Stimulated activated CD8-positive, alpha-beta memory T cell treated with anti-CD3 and anti-CD28 coated beads, Interleukin-7, amount 100 ng/mL, for 4 hours (primary cell): Measurements from ENCODE around the gene ZBTB20.
"Not testable (repeated sequence)": the region's sequence is repeated elsewhere in the genome, so short reads cannot be mapped to it uniquely, and the experiment has no call there.

Source experiments
- DNase-seq, 2 donors: peaks; one replicate each; pipeline ENCODE4 v3.0.0-alpha.2; 2020; ENCODE audit warnings: low read depth in 2 of 2

ZBTB20 gene

DNA sequence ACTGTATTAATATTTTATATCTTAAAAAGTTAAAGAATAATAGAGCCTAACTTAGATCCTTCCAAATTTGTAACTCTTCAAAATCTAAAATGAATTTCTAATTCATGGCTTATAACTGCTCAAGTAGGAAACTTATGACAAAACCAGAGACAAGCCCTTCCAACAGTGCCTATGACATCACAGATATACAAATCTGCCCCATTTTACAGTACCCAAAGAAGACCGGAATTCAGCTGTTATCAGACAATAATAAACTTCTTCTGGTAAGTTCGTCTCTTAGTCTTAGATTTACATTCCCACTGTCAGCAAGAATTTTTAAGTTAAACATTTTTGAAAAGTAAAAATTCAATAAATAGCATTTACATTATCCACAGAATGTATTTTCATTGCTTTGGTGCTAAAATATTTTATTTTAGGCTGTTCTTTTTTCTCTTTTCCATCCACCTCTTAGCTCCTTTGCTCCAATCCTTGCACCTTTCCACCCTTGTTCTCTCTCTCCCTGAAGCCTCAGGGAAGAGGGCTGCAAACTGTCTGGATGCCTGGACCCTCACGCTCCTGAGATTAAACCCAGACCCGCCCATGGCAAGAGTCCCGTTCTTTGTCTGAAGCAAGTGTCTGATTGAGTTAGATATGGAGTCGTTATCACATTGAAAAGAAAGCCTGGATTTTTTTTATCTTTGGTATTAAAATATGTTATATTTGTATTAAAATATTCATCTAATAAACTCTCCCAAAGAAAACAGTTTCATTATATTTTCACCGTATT, 312.7 kb downstream of the ZBTB20 start:
- DNase-seq: no peak

DNA sequence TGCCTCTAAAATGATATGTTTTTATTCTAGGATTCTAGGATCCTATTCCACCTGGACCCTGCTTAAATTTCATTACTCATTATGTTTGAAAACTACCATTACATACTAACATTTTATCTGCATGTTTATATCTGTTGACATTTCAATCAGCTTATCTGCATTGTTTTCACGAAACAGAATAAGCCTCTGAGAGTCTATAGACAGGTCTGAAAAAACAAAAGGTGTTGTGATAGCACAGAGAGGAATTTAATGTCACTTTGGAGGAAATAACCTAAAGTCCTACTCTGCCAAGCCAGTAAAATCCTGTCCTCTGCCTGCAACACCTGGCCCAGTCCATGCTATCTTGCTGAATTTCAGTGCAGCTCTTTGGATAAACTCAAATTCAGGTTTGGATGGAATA, 315.2 kb downstream of the ZBTB20 start:
- no peak for DNase-seq

DNA sequence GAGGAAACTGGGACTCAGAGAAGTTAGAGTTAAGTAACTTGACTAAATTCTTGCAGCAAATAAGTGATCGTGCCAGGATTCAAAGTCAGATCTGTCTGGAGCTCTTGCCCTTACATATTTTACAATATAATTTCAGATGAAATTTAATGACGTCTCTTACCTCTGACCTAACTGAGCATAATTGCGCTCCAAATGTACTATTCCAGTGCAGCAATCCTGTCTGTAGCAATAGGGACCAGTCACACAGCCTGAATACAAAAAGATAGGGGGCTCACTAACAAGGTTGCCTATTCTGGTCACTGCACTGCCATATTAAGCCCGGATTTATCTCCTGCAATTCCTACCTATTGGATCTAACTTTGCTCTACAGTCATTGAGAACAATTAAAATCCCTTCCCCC, 316.4 kb downstream of the ZBTB20 start:
- no peak for DNase-seq

DNA sequence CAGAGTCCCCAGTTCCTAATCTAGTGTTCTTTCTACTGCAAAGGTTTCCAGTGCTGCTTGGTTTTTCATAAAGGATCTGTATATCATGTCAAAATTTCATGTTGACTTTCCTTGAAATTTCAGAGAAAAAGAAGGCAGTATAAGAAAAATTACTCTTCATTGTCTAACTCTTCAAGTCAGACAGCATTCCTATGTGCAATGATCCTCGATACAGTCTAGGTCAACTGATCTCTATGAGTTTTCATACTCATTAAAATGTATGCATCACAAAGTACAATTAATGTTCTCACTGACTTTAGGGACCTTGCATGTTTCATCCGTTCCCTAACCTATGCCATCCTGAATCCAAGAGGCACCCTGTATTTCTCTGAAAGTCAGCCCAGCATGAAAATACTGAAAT, 317.3 kb downstream of the ZBTB20 start:
- DNase-seq: no peak

- no peak for DNase-seq
These were observed 319.6 kb downstream of the ZBTB20 start for GRCh38 chr3:114827495-114827894.

DNA sequence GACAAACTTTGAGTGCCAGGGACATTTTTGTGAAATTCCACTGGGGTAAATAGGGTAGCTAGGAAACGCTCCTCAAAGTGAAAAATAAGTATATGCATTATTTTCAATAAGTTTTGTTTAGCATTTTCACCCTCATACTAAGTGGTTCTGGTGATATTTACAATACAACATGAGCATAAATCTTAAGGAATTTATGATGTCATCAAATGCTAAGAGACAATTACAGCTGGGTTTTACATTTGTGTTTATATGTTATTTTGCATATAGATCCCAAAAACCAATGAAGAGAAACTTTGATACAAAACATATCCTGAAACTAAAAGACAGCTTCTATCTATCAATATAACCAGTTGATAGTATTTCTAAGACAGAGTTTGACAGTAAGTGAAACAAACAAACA, 323.1 kb downstream of the ZBTB20 start:
- DNase-seq: no peak

- no peak for DNase-seq
These were observed 324.0 kb downstream of the ZBTB20 start for GRCh38 chr3:114823061-114823460.

DNA sequence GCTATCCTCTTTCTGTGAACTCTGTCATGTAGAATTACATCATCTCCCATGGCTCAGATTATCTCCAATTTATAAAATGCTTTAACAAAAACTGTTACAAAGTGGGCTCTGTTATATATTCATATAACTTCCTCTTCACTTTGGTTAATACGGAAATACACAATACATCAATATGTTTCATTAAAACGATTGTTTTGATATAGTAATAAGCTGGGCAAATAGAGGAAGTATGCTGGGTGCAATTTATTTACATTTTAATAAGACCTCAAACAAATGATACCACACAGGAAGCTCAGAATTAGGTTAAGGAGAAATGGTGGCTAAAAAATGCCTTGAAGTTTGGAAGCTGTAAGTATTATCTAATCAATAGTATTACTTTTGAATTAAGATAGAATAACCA, 331.0 kb downstream of the ZBTB20 start:
- no peak for DNase-seq

DNA sequence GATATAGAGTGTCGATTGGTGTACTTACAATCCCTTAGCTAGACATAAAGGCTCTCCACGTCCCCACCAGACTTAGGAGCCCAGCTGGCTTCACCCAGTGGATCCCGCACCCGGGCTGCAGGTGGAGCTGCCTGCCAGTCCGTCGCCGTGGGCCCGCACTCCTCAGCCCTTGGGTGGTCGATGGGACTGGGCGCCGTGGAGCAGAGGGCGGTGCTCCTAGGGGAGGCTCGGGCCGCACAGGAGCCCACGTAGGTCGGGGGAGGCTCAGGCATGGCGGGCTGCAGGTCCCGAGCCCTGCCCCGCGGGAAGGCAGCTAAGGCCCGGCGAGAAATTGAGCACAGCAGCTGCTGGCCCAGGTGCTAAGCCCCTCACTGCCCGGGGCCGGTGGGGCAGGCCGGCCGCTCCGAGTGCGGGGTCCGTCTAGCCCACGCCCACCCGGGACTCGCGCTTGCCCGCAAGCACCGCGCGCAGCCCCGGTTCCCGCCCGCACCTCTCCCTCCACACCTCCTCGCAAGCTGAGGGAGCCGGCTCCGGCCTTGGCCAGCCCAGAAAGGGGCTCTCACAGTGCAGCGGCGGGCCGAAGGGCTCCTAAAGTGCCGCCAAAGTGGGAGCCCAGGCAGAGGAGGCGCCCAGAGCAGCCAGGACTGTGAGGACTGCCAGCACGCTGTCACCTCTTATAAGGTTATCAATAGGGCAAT, 334.4 kb downstream of the ZBTB20 start:
- not testable (repeated sequence) for DNase-seq

- DNase-seq: peak; percentile 6 to 10
These were observed 337.2 kb downstream of the ZBTB20 start for GRCh38 chr3:114809668-114810413.

DNA sequence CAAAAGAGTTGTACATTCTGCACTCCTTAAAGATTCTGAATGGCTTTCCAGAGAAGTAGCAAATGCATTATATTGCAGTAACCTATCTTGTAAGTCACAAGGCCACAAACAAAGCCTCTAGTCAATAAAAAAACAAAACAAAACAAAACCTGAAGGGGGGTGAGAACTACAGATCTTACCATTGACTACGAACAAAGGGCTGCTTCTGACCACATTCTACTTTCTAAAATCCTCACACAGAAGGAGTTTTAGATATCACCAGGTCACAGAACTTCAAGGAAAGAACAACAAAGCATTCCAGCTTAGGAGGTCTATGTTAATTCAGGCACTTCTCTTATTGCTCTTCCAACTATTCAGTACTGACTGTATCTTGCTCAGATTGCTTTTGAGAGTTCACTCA, 343.0 kb downstream of the ZBTB20 start:
- no peak for DNase-seq

DNA sequence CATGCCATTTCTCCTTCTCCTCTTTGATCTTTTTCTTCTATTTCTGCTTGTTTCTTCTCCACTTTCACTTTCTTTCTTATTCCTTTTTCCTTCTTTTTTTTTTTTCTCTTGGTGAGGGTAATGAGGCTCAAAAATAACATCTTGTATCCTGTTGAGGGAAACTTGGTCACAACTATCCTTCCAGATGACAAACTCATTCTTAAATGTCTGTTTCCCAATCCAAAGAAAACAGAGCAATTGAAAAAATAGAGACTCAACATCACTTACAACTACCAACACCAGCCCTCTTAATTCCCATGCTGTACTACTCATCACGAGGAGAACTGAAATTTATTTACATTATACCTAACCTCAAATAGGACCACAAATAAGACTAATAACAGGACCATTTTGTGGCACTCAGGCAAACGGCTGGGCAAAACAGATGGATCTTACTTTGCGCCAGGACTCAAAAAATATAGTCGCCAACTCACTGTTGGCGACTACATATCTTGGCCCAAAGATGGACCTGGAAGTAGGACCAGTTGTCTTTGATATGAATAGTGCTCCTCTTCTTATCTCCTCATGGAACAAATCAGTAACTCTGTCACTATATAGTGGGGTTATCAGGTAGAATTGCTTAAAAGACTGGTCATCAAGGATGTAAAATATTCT, 343.9 kb downstream of the ZBTB20 start:
- DNase-seq: no peak

- no peak for DNase-seq
These were observed 346.6 kb downstream of the ZBTB20 start for GRCh38 chr3:114800272-114801031.

DNA sequence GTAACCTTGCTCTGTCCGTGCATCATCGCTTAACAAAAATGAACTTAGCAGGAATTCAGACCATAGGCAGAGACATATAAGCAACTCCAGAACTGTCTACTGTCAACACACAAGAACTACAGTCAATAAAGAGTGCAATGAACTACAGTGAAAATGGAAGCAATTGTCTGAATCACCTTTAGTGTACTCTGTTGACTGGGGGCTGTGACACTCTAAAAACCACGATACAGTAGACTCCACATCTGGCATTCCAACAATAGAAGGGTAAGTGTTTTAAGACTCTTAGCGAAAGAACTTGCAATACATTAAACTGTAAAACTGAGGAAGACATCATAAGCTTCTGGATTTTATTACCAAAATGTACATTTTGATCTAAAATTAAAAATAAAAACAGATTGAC, 347.3 kb downstream of the ZBTB20 start:
- DNase-seq: no peak

GRCh38 chr3:114796796-114797195, 350.3 kb downstream of the ZBTB20 start:
- no peak for DNase-seq

DNA sequence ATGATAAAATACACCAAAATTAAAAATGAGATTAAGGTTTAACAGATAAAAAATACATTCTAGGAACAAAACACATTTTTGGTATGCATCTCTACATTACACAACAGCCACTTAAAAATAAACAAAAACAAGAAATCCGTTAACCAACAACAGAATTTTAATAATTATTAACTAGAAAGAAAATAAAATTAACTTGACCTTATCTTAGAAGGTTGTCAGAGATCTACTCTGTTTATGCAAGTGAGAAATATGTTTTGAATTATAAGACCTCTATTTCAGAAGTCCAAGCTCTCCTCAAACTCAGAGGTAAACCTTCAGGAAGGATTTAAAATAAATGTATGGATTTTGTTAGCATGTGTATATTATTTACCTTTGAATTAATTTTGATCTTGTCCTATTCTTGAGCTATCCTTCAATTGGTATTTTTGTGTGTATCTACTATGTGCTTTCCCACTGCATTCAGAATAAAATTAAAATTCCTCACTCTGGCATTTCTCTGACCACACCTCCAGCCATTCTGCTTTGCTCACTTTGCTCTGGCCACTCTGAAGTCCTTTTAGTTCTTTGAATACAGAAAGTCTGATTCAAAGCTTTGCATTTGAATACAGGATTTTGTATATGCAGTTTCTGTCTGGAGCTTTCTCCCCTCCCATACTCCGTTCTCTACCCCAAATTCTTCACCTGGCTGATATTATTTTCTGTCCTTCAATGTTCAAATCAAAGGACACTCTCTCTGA, 352.0 kb downstream of the ZBTB20 start:
- DNase-seq: no peak

GRCh38 chr3:114792159-114792918, 354.7 kb downstream of the ZBTB20 start:
- DNase-seq: no peak

DNA sequence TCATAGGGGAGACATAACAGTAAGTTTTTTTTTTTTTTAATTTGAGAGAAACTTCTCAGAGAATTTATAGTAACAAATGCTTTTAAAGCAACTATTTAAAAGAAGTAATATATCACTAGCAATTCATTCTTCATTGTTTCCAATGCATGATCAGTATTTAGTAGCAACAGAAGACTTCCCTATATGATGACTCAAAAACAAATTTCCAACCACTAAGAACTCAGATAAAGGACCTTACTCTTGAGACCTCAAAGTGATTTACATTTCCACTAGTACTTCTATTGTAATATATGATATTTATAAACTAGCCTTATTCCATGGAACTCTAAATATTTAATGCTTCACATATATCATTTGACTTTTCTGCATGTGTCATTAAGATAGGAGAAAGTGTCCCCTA, 356.3 kb downstream of the ZBTB20 start:
- DNase-seq: no peak

DNA sequence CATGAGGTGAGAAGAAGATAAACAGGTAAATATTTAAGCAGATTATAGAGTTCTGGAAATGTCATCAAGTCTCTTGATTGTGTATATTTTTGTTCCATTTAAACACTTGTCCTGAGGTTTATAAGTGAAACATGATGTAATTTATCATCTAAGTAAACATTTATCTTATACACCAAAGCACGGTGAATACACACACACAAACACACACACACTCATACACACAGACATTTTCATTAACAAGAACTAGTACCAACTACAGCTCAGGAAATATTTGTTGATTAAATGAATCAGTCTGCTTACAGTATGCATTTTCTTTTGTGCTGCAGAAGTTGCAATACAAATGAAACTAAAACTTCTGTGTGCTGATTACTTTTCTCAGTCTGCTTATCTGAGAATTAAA, 357.3 kb downstream of the ZBTB20 start:
- DNase-seq: no peak

- no peak for DNase-seq
These were observed 371.7 kb downstream of the ZBTB20 start for GRCh38 chr3:114775395-114775794.
